Hippocampal formation (tissue), 2 donors: ENCODE data around the gene SLCO2A1.

Experiments used
- DNase-seq, 2 donors: peaks; one replicate each; lab custom pipeline; 2025; lab: John Stamatoyannopoulos, UW

Gene SLCO2A1

GRCh38 chr3:133980550-133980949 lies 49.2 kb downstream of the SLCO2A1 start:
- DNase-seq: no peak

DNA sequence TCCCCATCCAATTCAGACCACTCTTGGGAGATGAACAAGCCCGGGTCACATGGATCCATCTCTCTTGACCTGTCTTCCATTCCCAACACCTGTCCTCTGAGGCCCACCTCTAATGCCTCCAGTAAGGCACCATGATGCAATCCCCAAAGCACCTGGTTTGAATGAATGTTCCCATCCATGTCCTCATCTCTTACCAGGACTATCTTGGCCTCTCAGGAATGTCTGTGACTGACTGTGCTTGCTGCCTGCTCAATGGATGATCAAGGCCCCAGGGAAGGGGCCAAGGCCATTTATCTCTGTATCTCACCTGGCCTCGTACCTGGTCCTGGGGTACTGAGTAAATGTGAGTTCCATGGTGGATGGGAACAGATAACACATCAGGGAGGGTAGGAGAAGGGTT lies 49.7 kb downstream of the SLCO2A1 start:
- DNase-seq: no peak

DNA sequence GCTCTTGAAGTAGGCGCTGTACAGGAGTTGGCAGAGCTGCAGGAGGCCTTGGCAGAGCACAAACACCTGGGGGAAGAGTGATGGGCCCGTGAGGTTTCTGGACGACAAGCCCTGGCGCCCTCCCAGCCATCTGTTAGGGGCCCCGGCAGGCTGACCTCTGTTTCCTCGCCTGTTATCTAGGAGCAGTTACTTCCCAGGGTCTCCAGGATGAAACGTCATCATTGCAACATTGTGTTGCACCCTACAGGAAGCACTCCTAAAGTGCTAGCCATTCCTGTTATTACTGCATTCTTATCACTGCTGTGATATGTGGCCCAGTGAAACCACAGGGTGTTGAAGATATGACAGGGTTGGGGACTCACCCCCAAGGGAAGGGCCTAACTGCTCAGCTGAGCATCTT lies 50.2 kb downstream of the SLCO2A1 start:
- DNase-seq: no peak

DNA sequence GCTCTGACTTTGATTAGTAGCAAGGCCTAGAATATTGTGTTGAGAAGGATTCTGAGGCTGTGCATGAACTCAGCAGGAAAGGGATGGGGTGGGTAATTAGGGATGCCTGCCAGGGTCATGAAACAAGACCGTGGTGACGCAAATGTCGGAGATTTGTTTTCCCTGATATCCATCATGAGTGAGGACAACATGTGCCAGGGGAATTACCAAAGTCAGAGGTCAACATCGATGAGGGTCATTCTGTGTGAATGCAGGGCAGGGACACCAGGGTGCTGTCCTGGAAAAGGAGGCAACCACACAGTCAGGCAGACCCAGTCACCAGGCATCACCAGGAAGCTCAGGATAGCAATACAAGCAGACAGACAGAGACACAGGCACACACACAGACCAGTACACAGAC lies 52.2 kb downstream of the SLCO2A1 start:
- no peak for DNase-seq

- DNase-seq: no peak
Observed at GRCh38 chr3:133973249-133973980, 56.3 kb downstream of the SLCO2A1 start.

DNA sequence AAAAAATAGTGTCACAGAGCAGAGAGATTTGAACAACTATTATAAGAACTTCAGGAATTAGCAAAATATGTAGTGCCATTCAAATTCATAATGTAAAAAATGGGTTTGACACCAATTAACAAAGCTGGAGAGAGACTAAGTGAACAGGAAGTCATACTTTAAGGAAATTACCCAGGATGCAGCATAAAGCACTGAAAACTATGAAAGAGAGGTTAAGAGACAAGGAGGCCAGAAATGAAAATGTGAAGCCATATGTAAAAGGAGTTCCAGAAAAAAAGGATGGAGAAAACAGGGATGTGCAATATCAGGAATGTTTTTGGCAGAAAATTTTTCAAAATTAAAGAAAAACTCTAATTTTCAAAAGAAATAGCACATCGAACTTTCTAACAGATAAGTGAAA lies 57.6 kb downstream of the SLCO2A1 start:
- DNase-seq: no peak

DNA sequence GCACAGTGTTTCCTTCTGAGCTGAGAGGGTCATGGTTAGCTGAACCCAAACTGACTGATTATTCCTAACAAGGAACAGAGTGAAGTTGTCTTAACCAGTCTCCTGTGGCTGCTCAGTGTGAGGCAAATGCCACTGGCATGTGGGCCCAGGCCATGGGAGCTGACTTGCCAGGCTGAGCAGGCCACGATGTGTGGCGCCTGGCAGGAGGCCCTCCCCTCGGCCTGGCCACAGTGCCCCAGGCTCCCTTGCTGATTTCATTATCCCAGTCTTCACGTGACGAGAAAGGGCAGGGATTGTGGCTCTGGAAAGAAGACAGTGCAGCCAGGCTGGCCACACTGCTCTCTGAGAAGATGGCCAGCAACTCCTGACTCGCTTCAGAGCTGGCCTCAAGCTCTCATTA lies 58.8 kb downstream of the SLCO2A1 start:
- DNase-seq: no peak

GRCh38 chr3:133970339-133970738 lies 59.4 kb downstream of the SLCO2A1 start:
- DNase-seq: no peak

DNA sequence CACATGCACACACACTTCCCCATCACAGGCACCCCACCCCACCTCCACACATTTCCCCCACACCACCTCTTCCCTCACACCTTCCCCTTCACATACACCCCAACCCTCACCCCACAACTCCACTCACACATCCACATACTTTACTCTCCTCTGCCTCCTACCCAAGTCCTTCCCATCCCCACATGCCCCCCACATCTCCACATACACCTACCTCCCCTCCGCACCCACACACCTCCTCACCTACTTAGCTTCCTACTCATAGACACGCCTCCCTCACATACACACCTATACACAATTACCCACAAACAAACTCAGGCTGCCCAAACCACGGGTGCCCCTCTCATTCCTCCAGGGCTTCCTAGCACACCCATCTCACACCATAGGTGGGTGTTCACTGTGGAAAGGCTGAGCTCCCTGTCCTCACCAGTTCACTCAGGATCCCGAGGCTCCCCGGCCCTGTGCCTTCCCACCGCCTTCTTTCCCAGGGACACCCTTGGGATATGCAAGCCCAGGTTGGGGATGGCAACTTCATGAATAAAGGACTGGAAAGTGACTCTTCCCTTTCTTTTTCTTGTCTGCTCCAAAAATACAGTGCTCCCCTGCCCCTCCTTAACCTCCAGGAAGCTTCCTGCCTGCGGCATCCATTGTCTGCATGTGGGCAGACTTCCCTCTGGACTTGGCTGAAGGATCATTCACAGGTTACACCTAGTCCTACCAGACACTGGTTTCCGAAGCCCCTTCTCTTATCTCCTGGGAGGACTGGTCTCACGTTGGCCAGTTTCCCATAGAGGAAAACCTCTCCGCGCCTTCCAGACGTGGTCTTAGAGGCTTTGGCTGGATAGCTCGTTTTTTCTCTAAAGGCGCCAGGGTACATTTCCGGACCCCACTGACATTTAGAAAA lies 61.5 kb downstream of the SLCO2A1 start:
- no peak for DNase-seq

GRCh38 chr3:133966954-133967353 lies 62.8 kb downstream of the SLCO2A1 start:
- DNase-seq: no peak

- no peak for DNase-seq
Observed at GRCh38 chr3:133965906-133966305, 63.8 kb downstream of the SLCO2A1 start.

DNA sequence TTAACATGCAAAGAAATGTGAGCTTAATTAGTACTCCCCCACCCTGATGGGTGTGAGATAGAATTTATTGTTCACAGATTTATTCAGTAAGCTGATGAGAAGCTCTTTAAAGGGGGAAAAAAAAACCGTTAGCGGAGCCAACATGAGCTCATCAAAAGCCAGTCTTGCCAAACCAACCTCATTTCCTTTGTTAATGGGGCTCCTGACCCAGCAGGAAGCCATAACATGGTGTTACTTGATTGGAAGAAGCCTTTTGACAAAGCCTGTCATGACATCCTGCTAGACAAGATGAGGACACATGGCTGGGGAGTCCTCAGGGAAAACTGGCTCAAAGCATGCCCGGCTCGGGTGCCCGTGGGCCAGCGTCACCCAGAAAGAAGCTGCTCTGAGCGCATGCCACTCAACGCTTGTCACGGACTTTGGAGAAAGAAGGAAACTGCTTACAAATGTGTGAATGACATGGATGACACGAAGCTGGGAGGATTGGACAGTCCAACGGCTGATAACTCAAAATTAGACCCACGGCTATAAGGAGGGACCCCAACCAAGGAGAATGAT lies 64.6 kb downstream of the SLCO2A1 start:
- DNase-seq: no peak

DNA sequence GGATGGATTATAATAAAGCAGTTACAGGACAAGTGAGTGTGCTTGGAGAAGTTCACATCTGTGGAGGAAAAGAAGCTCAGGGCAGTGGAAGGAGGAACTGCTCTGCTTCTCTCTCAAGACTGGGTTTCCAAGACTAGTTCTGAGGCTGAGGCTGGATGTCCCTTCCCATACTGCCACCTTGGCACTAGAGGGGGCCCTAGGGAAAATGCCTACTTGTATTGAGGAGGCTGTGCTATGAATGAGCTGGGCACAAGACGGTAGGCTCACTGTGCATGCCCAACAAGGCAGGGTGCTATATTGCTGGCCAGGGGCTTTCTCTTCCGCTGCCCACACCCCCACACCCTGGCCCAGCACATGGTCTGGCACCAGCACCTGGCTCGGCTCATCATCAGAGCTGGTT lies 65.2 kb downstream of the SLCO2A1 start:
- no peak for DNase-seq

DNA sequence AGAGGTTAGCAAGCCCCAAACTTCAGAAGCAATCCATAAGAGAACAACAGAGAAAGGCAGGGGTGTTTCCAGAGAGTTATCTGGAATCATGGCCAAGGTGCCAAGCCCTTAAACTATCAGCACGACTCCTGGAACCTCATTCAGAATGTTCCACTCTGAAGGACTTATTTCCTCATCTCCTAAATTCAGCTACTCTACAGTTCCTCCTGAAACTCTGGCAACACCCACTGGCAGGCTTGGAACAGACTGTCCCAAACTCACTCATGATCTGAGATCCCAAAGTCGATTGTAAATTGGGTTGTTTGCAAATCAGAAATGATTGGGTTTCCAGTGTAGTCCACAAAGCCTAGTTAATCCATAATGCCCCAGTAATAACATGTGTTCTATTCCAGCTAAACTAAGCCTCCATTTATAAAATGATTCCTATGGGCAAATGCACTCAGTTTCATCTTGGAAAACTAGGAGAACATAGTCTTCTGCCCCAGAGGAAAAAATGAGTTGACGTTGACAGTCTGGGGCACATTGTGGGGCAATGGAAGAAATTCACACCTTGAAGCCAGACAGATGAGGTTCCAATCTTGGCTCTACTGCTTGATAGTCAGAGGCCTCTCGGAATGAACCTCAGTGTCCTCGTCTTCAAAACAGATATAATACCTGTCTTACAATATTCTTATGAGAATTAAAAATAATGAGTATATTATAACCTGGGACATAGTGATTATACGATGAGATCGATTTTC lies 65.9 kb downstream of the SLCO2A1 start:
- DNase-seq: no peak

GRCh38 chr3:133962849-133963248 lies 66.9 kb downstream of the SLCO2A1 start:
- no peak for DNase-seq

GRCh38 chr3:133958071-133958805 lies 71.5 kb downstream of the SLCO2A1 start:
- DNase-seq: no peak

- no peak for DNase-seq
Observed at GRCh38 chr3:133956982-133957381, 72.7 kb downstream of the SLCO2A1 start.

DNA sequence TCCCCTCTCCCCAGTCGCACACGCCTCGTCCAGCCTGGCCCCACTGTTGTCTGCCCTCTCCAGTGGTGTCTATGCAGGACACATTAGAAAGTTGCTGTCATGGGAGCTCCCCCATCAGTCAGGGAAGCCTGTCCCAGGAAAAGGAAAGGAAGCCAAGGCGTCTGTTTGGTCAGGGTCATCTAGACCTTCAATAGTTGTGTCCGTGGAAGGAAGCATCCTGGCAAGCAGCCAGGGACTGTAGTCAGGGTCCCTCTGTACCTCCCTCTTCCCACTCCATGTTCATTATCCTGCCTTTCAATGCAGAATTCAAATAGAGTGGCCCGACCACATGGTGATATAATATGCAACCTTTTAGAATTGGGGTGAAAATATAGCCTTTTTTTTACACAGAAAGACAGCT lies 73.4 kb downstream of the SLCO2A1 start:
- DNase-seq: no peak

DNA sequence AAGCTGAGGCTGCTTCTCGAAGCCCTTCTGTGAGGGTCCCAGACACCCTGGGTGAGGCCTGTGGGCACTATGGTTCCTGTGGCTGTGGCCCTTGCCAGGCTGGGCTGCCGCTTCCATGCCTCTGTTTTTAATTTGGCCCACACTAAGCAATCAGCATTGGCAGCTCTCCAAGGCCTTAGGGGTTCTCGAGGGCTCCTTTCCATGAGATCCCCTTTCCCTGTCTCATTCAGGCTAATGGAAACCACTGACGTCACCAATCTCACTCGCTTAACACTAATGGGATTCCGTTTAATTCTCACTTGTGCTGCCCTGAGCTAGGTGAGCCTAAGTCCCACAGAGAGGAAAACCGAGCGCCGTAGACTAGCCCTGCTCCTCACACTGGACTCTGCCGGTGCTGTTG lies 73.8 kb downstream of the SLCO2A1 start:
- DNase-seq: no peak

DNA sequence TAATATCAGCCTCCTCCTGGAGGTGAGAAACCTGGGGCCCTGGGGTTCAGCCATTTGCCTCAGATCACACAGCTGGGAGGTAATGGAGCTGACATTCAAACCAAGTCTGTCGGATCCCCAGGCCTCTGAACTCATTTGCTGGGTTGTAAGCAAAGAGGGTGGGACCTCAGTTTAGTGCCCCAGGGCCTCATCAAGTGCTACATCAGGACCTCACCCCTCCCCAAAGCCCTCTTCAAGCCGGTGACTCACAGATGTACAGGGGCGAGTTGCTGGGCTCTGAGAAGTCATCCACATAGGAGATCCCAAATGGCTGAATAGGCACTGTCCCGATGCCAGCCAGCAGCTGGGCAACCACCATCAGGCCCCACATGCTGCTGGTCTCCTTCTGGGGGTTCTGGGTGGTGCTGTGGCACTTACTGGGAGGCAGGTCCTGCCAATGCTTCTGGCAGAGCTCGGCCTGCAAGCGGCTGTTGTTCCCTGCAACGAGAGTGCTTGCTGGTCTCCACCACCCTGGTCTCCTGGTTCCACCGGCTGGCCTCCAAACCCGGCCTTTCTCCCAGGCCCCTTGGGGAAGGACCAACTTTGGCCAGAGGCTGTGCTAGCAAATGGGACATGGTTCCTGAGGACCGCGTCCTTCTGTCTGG lies 74.9 kb downstream of the SLCO2A1 start:
- no peak for DNase-seq

DNA sequence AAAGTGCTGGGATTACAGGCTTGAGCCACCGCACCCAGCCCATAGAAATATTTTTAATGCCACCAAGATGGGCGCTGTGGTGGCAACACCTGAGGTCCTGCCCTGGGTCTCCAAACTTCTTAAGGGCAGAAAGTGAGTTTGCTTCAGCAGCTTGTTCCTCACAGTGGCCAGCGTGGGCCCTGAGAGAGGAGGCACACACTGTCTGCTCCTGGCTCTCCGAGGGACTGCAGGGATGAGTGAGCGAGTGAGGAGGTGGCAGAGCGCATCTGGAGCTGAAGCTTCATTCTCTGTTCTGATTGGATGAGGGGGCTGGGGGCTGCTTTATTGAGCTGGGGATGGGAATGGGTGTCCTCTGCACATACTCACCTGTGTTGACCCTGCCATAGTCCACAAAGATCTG lies 76.4 kb downstream of the SLCO2A1 start:
- no peak for DNase-seq
